OCI-LY3 (cell line): Measurements from ENCODE around the gene RPL41.

Experiments used
- CTCF ChIP-seq: fragments of 200-600, 300-600 bp; sonication (generic); IDR thresholded peaks from 2 replicates; pipeline ENCODE4 v1.5.1; 2014; ENCODE audit warnings: antibody characterized with exemption, low read length, low read depth
- EZH2phosphoT487 ChIP-seq: fragments of 200-600 bp; shearing (Covaris generic); IDR thresholded peaks from 2 replicates; pipeline ENCODE4 v1.6.1; 2018; ENCODE audit warnings: antibody characterized with exemption, mixed run types, low read depth

- no peak for TF ChIP-seq EZH2phosphoT487
- TF ChIP-seq CTCF = no peak
Measured at GRCh38 chr12:56118688-56119357, 2.4 kb downstream of the RPL41 start.
